Liver (tissue), 9 donors: Measurements from ENCODE around the gene MAN2A1. TPM values are rescaled to one million over a fixed set of nuclear protein-coding genes. Genes with fewer than 3 reads are reported as not detected.

Source experiments
- DNase-seq: peaks from one replicate; pipeline ENCODE4 v3.0.0-alpha.2; 2017; ENCODE audit warnings: low spot score
- H3K27ac ChIP-seq, 2 donors: one replicate each; pipeline ENCODE4 v1.7.0; 2013; ENCODE audit warnings: inconsistent platforms in 2 of 2, low read length in 2 of 2, control low read depth in 1 of 2, low read depth in 1 of 2, mild to moderate bottlenecking in 1 of 2
- H3K27me3 ChIP-seq, 4 donors: one replicate each; pipeline versions ENCODE4 v1.6.1 to v1.7.0; 2013; ENCODE audit warnings: low read length in 3 of 4, inconsistent platforms in 1 of 4, mild to moderate bottlenecking in 1 of 4, moderate library complexity in 1 of 4; ENCODE audit not compliant: control insufficient read depth in 4 of 4, insufficient read depth in 4 of 4
- H3K36me3 ChIP-seq, 4 donors: one replicate each; pipeline versions ENCODE4 v1.6.1 to v1.7.0; 2013; ENCODE audit warnings: low read length in 3 of 4, mild to moderate bottlenecking in 3 of 4, low read depth in 1 of 4, moderate library complexity in 1 of 4; ENCODE audit not compliant: control insufficient read depth in 4 of 4, insufficient read depth in 3 of 4
- H3K4me1 ChIP-seq, 4 donors: one replicate each; pipeline versions ENCODE4 v1.6.1 to v1.7.0; 2013; ENCODE audit warnings: low read length in 3 of 4, mild to moderate bottlenecking in 3 of 4, moderate library complexity in 1 of 4; ENCODE audit not compliant: control insufficient read depth in 4 of 4, insufficient read depth in 4 of 4
- H3K4me3 ChIP-seq, 3 donors: one replicate each; pipeline versions ENCODE4 v1.6.1 to v1.7.0; 2013; ENCODE audit warnings: low read length in 3 of 3, control low read depth in 1 of 3, low read depth in 1 of 3, mild to moderate bottlenecking in 1 of 3
- H3K9ac ChIP-seq, 2 donors: one replicate each; pipeline ENCODE4 v1.7.0; 2013; ENCODE audit warnings: low read length in 2 of 2, mild to moderate bottlenecking in 2 of 2, moderate library complexity in 2 of 2, control low read depth in 1 of 2, low read depth in 1 of 2
- H3K9me3 ChIP-seq, 4 donors: one replicate each; pipeline versions ENCODE4 v1.6.1 to v1.7.0; 2013; ENCODE audit warnings: low read length in 3 of 4; ENCODE audit not compliant: control insufficient read depth in 4 of 4
- ATF3 ChIP-seq: IDR thresholded peaks from 2 replicates; pipeline ENCODE4 v1.6.1; 2016; ENCODE audit warnings: antibody characterized with exemption
- CTCF ChIP-seq: fragments of 150-350 bp; IDR thresholded peaks from 2 replicates; pipeline ENCODE4 v1.5.1; 2017; ENCODE audit warnings: improper control_type of control experiment, low read depth, low read length; ENCODE audit not compliant: missing input control
- EGR1 ChIP-seq, 2 donors: IDR thresholded peaks; 2 replicates each; pipeline ENCODE4 v1.6.1; 2016 to 2018; ENCODE audit warnings: antibody characterized with exemption in 2 of 2, low read depth in 2 of 2
- FOXA1 ChIP-seq: IDR thresholded peaks from 2 replicates; pipeline ENCODE4 v1.6.1; 2016; ENCODE audit warnings: antibody characterized with exemption
- FOXA2 ChIP-seq: IDR thresholded peaks from 2 replicates; pipeline ENCODE4 v1.6.1; 2016; ENCODE audit warnings: antibody characterized with exemption
- HNF4G ChIP-seq: IDR thresholded peaks from 2 replicates; pipeline ENCODE4 v1.6.1; 2016; ENCODE audit warnings: antibody characterized with exemption
- JUND ChIP-seq, 2 donors: IDR thresholded peaks; 2 replicates each; pipeline ENCODE4 v1.6.1; 2016; ENCODE audit warnings: antibody characterized with exemption in 2 of 2
- MAX ChIP-seq: IDR thresholded peaks from 2 replicates; pipeline ENCODE4 v1.6.1; 2016; ENCODE audit warnings: antibody characterized with exemption
- NR2F2 ChIP-seq: IDR thresholded peaks from 2 replicates; pipeline ENCODE4 v1.6.1; 2016; ENCODE audit warnings: antibody characterized with exemption
- RAD21 ChIP-seq, 2 donors: IDR thresholded peaks; 2 replicates each; pipeline ENCODE4 v1.6.1; 2016; ENCODE audit warnings: antibody characterized with exemption in 2 of 2, mild to moderate bottlenecking in 2 of 2
- REST ChIP-seq: IDR thresholded peaks from 2 replicates; pipeline ENCODE4 v1.6.1; 2016; ENCODE audit warnings: antibody characterized with exemption, mild to moderate bottlenecking
- RXRA ChIP-seq, 2 donors: IDR thresholded peaks; 2 replicates each; pipeline ENCODE4 v1.6.1; 2017 to 2018; ENCODE audit warnings: antibody characterized with exemption in 2 of 2, mild to moderate bottlenecking in 1 of 2
- SP1 ChIP-seq: IDR thresholded peaks from 2 replicates; pipeline ENCODE4 v1.6.1; 2018; ENCODE audit warnings: antibody characterized with exemption, mild to moderate bottlenecking
- TAF1 ChIP-seq: conservative IDR thresholded peaks from 2 replicates; pipeline ENCODE4 v1.6.1; 2016; ENCODE audit warnings: antibody characterized with exemption, mild to moderate bottlenecking
- YY1 ChIP-seq: IDR thresholded peaks from 2 replicates; pipeline ENCODE4 v1.6.1; 2016; ENCODE audit warnings: antibody characterized with exemption, mild to moderate bottlenecking
- ZBTB33 ChIP-seq: IDR thresholded peaks from 2 replicates; pipeline ENCODE4 v1.6.1; 2016; ENCODE audit warnings: antibody characterized with exemption
- WGBS: extraction: QIAGEN DNeasy Blood & Tissue Kit; methylation state at CpG from one replicate; pipeline ENCODE4 v1.1.7; 2013; 5-methylcytosine and 5-hydroxymethylcytosine counted together
- polyA plus RNA-seq, 2 donors: library from polyadenylated mRNA; stranded (reverse) in 1 of 2; unstranded in 1 of 2; fragments of 200-250 nt in 1 of 2; fragments of >200 nt in 1 of 2; fragmentation: Nextera tagmentation in 1 of 2; extraction: Ambion mirVana in 1 of 2; gene quantifications; one replicate each; pipeline versions ENCODE4 v1.2.1 to v1.2.3, GENCODE V29; 2013 to 2015
- total RNA-seq, 2 donors: library from RNA; depleted of rRNA; stranded (reverse); fragments of >200 nt; gene quantifications; one replicate each; pipeline ENCODE4 v1.2.3, GENCODE V29; 2014
- donor health status: healthy.
- donor health status: healthy.
- donor health status: healthy.
- donor health status: healthy.
- donor health status: healthy.

MAN2A1 gene
- total and polyA plus RNA-seq, 4 donors, result 21.4 to 82.8 (median 47.3) TPM

GRCh38 chr5:109849478-109850088 is 159.9 kb downstream of the MAN2A1 start:
- Histone ChIP-seq H3K4me3 (no peak overlapping the region), H3K36me3 (peaks cover 2 to 38% (median 24%) of the 10 kb centered on the region in 4 donors), H3K4me1 (peaks cover 0 to 13% (median 4%) of the 10 kb centered on the region in 4 donors), H3K9me3 (no peaks in the 10 kb centered on the region), H3K27ac (no peak overlapping the region), H3K27me3 (no peaks in the 10 kb centered on the region), H3K9ac (no peak overlapping the region)
- TF ChIP-seq ATF3, result no peak
- no peak for TF ChIP-seq FOXA2
- TF ChIP-seq FOXA1, result no peak
- TF ChIP-seq RAD21 (IDR thresholded peaks at IDR 0.05), result no peak
- no peak for TF ChIP-seq TAF1
- TF ChIP-seq RXRA (IDR thresholded peaks at IDR 0.05), result no peak
- no peak for TF ChIP-seq NR2F2
- TF ChIP-seq MAX, result no peak
- TF ChIP-seq HNF4G, result no peak
- DNase-seq, result no peak
- 94% methylated on average over 4 of the region's 4 CpGs for WGBS

- 80% methylated on average over 1 of the region's 1 CpG for WGBS
- peaks cover 0 to 6% (median 4%) of the 10 kb centered on the region in 4 donors for H3K4me1 ChIP-seq
- no peak overlapping the region for H3K4me3 ChIP-seq
- H3K36me3 ChIP-seq, result peaks cover 6 to 42% (median 33%) of the 10 kb centered on the region in 4 donors
- TF ChIP-seq EGR1 (IDR thresholded peaks at IDR 0.05; ENCODE audit: low read depth in 2 of 2) (no peak), REST (no peak), SP1 (no peak), RXRA (IDR thresholded peaks at IDR 0.05) (no peak), NR2F2 (no peak)
- no peak overlapping the region for H3K9ac ChIP-seq
- no peak for DNase-seq
- no peaks in the 10 kb centered on the region for H3K9me3 ChIP-seq
- H3K27ac ChIP-seq, result no peak overlapping the region
- H3K27me3 ChIP-seq, result no peaks in the 10 kb centered on the region
These were observed 162.8 kb downstream of the MAN2A1 start for GRCh38 chr5:109852371-109853155.

- Histone ChIP-seq H3K9ac (no peak overlapping the region), H3K9me3 (no peaks in the 10 kb centered on the region), H3K36me3 (peaks cover 6 to 50% (median 32%) of the 10 kb centered on the region in 4 donors), H3K4me1 (peaks cover 0 to under 1% (median 0%) of the 10 kb centered on the region in 4 donors), H3K27ac (no peak overlapping the region), H3K4me3 (no peak overlapping the region), H3K27me3 (no peaks in the 10 kb centered on the region)
- WGBS, result 62% methylated on average over 3 of the region's 3 CpGs
- DNase-seq, result no peak
- no peak for TF ChIP-seq CTCF
- TF ChIP-seq NR2F2, result no peak
- no peak for TF ChIP-seq YY1
- no peak for TF ChIP-seq TAF1
- TF ChIP-seq RAD21 (IDR thresholded peaks at IDR 0.05), result no peak
- no peak for TF ChIP-seq FOXA1
- no peak for TF ChIP-seq ZBTB33
- no peak for TF ChIP-seq JUND (IDR thresholded peaks at IDR 0.05)
- no peak for TF ChIP-seq MAX
- TF ChIP-seq SP1, result no peak
These were observed 163.7 kb downstream of the MAN2A1 start for GRCh38 chr5:109853377-109853776.
